Body of pancreas (tissue), 4 donors: ENCODE measurements around the gene BCL2L15.

Experiments used
- POLR2A ChIP-seq, 3 donors: fragments of 450-650 bp; IDR thresholded peaks; one replicate each; pipeline ENCODE4 v1.6.1; 2016; ENCODE audit warnings: antibody characterized with exemption in 3 of 3, mild to moderate bottlenecking in 2 of 3
- TF ChIP-seq, protein P1 (sequence below), 7 experiments: fragments of 450-650 bp in 4 of 7; fragments of 200-600 bp in 3 of 7; sonication (generic) in 3 of 7; IDR thresholded peaks; one replicate each; pipeline ENCODE4 v1.5.1; 2016 to 2019; ENCODE audit warnings: antibody characterized with exemption in 7 of 7

DNA sequence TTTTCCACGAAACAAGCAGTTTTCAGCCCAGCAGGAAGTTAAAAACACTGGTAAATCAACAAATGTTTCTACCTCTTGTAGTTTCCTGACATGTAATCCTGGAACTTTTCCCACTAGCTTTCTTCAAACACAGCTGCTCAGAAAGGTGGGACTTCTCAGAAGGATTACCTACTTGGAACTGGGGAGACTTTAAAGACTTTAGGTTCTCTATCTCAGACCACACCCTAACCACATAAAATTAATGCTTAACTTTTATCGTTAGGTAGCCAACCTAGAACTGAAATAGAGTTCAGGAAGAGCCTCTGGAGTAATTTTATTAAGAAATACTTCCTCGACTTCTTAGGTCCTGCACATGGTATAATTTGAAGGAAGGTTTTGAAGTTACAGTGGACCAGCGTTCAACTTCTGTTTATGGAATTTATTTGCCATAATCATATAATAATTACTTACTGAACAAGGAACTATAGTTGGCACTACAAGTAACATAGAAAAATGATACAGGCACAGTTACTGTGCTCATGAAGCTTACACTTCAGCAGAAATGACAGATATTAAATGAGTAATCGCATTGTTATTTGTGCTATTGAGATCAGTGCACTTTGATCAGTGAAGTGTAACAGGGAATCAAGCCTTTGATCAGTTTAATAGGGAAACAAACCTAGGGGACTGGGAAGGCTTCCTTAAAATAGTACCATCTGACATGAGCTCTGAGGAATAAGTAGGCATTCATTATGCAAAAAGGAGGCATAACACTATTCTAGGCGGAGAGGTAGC lies at the start of gene BCL2L15:
- TF ChIP-seq, protein P1, sequence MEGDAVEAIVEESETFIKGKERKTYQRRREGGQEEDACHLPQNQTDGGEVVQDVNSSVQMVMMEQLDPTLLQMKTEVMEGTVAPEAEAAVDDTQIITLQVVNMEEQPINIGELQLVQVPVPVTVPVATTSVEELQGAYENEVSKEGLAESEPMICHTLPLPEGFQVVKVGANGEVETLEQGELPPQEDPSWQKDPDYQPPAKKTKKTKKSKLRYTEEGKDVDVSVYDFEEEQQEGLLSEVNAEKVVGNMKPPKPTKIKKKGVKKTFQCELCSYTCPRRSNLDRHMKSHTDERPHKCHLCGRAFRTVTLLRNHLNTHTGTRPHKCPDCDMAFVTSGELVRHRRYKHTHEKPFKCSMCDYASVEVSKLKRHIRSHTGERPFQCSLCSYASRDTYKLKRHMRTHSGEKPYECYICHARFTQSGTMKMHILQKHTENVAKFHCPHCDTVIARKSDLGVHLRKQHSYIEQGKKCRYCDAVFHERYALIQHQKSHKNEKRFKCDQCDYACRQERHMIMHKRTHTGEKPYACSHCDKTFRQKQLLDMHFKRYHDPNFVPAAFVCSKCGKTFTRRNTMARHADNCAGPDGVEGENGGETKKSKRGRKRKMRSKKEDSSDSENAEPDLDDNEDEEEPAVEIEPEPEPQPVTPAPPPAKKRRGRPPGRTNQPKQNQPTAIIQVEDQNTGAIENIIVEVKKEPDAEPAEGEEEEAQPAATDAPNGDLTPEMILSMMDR (IDR thresholded peaks at IDR 0.05), result no peak
- TF ChIP-seq POLR2A (IDR thresholded peaks at IDR 0.05), result peak; percentile 7 to 77 (median 74)
